ENCODE results near the gene CADPS.

DNA sequence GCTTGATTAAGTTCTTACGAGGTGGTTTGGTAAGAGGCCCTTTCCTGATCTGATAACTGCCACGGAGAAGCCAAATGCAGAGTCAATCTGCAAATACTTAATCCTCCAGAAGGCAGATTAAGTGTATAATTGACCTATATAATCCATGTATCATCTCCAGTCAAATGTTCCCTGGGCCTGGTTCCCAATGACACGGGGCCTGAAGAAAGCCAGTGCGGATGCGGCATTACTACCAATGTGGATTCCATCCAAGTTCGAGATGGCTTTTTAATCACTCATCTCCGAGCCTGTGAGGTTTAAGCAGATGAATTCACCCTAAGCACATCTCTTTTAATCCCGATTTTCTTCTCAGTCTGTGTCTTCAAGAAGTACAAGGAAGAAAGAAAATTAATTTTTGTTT lies 441.8 kb downstream of the CADPS start:
- no peak for TF ChIP-seq POLR2A (IDR thresholded peaks at IDR 0.05)
- TF ChIP-seq, protein P1, sequence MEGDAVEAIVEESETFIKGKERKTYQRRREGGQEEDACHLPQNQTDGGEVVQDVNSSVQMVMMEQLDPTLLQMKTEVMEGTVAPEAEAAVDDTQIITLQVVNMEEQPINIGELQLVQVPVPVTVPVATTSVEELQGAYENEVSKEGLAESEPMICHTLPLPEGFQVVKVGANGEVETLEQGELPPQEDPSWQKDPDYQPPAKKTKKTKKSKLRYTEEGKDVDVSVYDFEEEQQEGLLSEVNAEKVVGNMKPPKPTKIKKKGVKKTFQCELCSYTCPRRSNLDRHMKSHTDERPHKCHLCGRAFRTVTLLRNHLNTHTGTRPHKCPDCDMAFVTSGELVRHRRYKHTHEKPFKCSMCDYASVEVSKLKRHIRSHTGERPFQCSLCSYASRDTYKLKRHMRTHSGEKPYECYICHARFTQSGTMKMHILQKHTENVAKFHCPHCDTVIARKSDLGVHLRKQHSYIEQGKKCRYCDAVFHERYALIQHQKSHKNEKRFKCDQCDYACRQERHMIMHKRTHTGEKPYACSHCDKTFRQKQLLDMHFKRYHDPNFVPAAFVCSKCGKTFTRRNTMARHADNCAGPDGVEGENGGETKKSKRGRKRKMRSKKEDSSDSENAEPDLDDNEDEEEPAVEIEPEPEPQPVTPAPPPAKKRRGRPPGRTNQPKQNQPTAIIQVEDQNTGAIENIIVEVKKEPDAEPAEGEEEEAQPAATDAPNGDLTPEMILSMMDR (IDR thresholded peaks at IDR 0.05), result no peak
- no peak for TF ChIP-seq POLR2AphosphoS5 (IDR thresholded peaks at IDR 0.05)

Data from sigmoid colon (tissue), 4 donors.